SK-N-SH (cell line): ENCODE data around the gene RAB22A. TPM values are rescaled to one million over a fixed set of nuclear protein-coding genes. Genes with fewer than 3 reads are reported as not detected.
A peak's percentile ranks its signal among the peaks of the same experiment; 100 is the strongest.

Experiments
- CTCF ChIA-PET: fragments of 300-600, 350-600 bp; formaldehyde crosslinking; extraction: SDS; loops from one replicate; lab custom pipeline; 2021; lab: Yijun Ruan, JAX
- POLR2A ChIA-PET: fragments of 350-600 bp; sonication (Branson Sonifier 250); formaldehyde crosslinking; extraction: SDS; loops from one replicate; lab custom pipeline; 2020; ENCODE audit warnings: antibody characterized with exemption, inconsistent platforms; lab: Yijun Ruan, JAX
- DNase-seq: peaks from one replicate; pipeline ENCODE4 v3.0.0; 2012
- H2AFZ ChIP-seq: fragments of 200-600 bp; sonication (generic); 2 replicates; pipeline ENCODE4 v1.8.1; 2016; ENCODE audit warnings: antibody characterized with exemption, mild to moderate bottlenecking, low read depth
- H3F3A ChIP-seq: fragments of 200-600 bp; sonication (generic); replicated peaks from 2 replicates; pipeline ENCODE3; 2016; ENCODE audit warnings: antibody characterized with exemption, mild to moderate bottlenecking; ENCODE audit not compliant: insufficient read depth
- H3K27ac ChIP-seq, 2 experiments: fragments of 200-500 bp in 1 of 2; fragments of 200-600 bp in 1 of 2; sonication (Bioruptor generic) in 1 of 2; sonication (generic), shearing (Covaris generic) in 1 of 2; 2 replicates each; pipeline versions ENCODE4 v1.5.1 to v1.6.1; 2014 to 2016; ENCODE audit warnings: low read depth in 2 of 2, inconsistent platforms in 1 of 2, low read length in 1 of 2, mild to moderate bottlenecking in 1 of 2, mixed read lengths in 1 of 2
- H3K27me3 ChIP-seq: fragments of 200-600 bp; sonication (generic), shearing (Covaris generic); 2 replicates; pipeline ENCODE4 v1.6.1; 2016; ENCODE audit warnings: mixed run types; ENCODE audit not compliant: insufficient read depth
- H3K36me3 ChIP-seq, 2 experiments: fragments of 200-500 bp in 1 of 2; fragments of 200-600 bp in 1 of 2; sonication (Bioruptor generic) in 1 of 2; sonication (generic) in 1 of 2; replicated peaks in 1 of 2; 2 replicates each; pipeline versions ENCODE3 to v1.5.1; 2014 to 2016; ENCODE audit warnings: low read length in 1 of 2, mild to moderate bottlenecking in 1 of 2; ENCODE audit not compliant: insufficient read depth in 2 of 2, control insufficient read depth in 1 of 2
- H3K4me1 ChIP-seq, 2 experiments: fragments of 200-500 bp in 1 of 2; fragments of 200-600 bp in 1 of 2; sonication (Bioruptor generic) in 1 of 2; sonication (generic), shearing (Covaris generic) in 1 of 2; 2 replicates each; pipeline versions ENCODE4 v1.5.1 to v1.6.1; 2014 to 2016; ENCODE audit warnings: low read depth in 1 of 2, low read length in 1 of 2, mixed run types in 1 of 2; ENCODE audit not compliant: insufficient read depth in 2 of 2, control insufficient read depth in 1 of 2
- H3K4me2 ChIP-seq: fragments of 200-600 bp; sonication (generic), shearing (Covaris generic); 2 replicates; pipeline ENCODE4 v1.6.1; 2017; ENCODE audit warnings: mixed run types
- H3K4me3 ChIP-seq, 2 experiments: fragments of 200-500 bp in 1 of 2; fragments of 200-600 bp in 1 of 2; sonication (Bioruptor generic) in 1 of 2; sonication (generic), shearing (Covaris generic) in 1 of 2; 2 replicates each; pipeline versions ENCODE4 v1.5.1 to v1.8.1; 2014 to 2016; ENCODE audit warnings: low read depth in 2 of 2, inconsistent platforms in 1 of 2, low read length in 1 of 2, mild to moderate bottlenecking in 1 of 2, mixed read lengths in 1 of 2, moderate library complexity in 1 of 2
- H3K79me2 ChIP-seq: fragments of 200-600 bp; sonication (generic); 2 replicates; pipeline ENCODE4 v1.8.1; 2017; ENCODE audit warnings: mild to moderate bottlenecking; ENCODE audit not compliant: insufficient read depth
- H3K9ac ChIP-seq: fragments of 200-600 bp; sonication (generic); 2 replicates; pipeline ENCODE4 v1.6.1; 2017; ENCODE audit warnings: mixed run types
- H3K9me2 ChIP-seq: fragments of 200-600 bp; sonication (generic); 2 replicates; pipeline ENCODE4 v1.6.1; 2017; ENCODE audit warnings: mixed run types
- H3K9me3 ChIP-seq: fragments of 200-600 bp; sonication (generic); 2 replicates; pipeline ENCODE4 v1.6.1; 2017; ENCODE audit warnings: mixed run types, mild to moderate bottlenecking, moderate library complexity
- H4K20me1 ChIP-seq: fragments of 200-600 bp; sonication (generic); 2 replicates; pipeline ENCODE4 v1.6.1; 2017; ENCODE audit warnings: mild to moderate bottlenecking, mixed run types; ENCODE audit not compliant: insufficient read depth
- EP300 ChIP-seq, 2 experiments: IDR thresholded peaks; 2 replicates each; pipeline versions ENCODE4 v1.4.0 to v1.6.1; 2012; ENCODE audit warnings: borderline replicate concordance in 1 of 2, low read depth in 1 of 2, low read length in 1 of 2
- EZH2phosphoT487 ChIP-seq: fragments of 200-600 bp; sonication (generic); IDR thresholded peaks from 2 replicates; pipeline ENCODE4 v1.6.1; 2017; ENCODE audit warnings: low read depth, mixed run types, mild to moderate bottlenecking, antibody characterized with exemption, moderate library complexity, borderline replicate concordance
- FOSL2 ChIP-seq: IDR thresholded peaks from 2 replicates; pipeline ENCODE4 v1.4.0; 2012; ENCODE audit warnings: low read depth, mild to moderate bottlenecking, moderate library complexity, borderline replicate concordance
- FOXJ3 ChIP-seq: sonication (generic); formaldehyde crosslinking; IDR thresholded peaks from 2 replicates; pipeline ENCODE4 v1.5.1; 2020; ENCODE audit warnings: mild to moderate bottlenecking, missing genetic modification reagents
- FOXM1 ChIP-seq: IDR thresholded peaks from 2 replicates; pipeline ENCODE4 v1.4.0; 2012; ENCODE audit warnings: low read depth, mild to moderate bottlenecking
- GABPA ChIP-seq: IDR thresholded peaks from 2 replicates; pipeline ENCODE4 v1.4.0; 2012; ENCODE audit warnings: low read depth, mild to moderate bottlenecking
- GATA2 ChIP-seq: sonication (generic); formaldehyde crosslinking; IDR thresholded peaks from 2 replicates; pipeline ENCODE4 v1.5.0; 2020; ENCODE audit warnings: mild to moderate bottlenecking, missing genetic modification reagents
- JUND ChIP-seq: IDR thresholded peaks from 2 replicates; pipeline ENCODE4 v1.4.0; 2012
- NFIC ChIP-seq: IDR thresholded peaks from 2 replicates; pipeline ENCODE4 v1.4.0; 2012; ENCODE audit warnings: borderline replicate concordance
- NRF1 ChIP-seq: IDR thresholded peaks from 2 replicates; pipeline ENCODE4 v1.6.1; 2012; ENCODE audit warnings: low read depth, mild to moderate bottlenecking, low read length
- PBX3 ChIP-seq: IDR thresholded peaks from 2 replicates; pipeline ENCODE4; 2012
- POLR2AphosphoS5 ChIP-seq: IDR thresholded peaks from 2 replicates; pipeline ENCODE4 v1.6.1; 2012; ENCODE audit warnings: low read depth, low read length
- RCOR1 ChIP-seq: fragments of 150-350 bp; IDR thresholded peaks from 2 replicates; pipeline ENCODE4 v1.6.1; 2017; ENCODE audit warnings: antibody characterized with exemption, low read length
- RXRA ChIP-seq: IDR thresholded peaks from 2 replicates; pipeline ENCODE4 v1.4.0; 2012; ENCODE audit warnings: low read depth, mild to moderate bottlenecking, borderline replicate concordance
- TCF12 ChIP-seq: IDR thresholded peaks from 2 replicates; pipeline ENCODE4 v1.4.0; 2012
- YY1 ChIP-seq: IDR thresholded peaks from 2 replicates; pipeline ENCODE4 v1.4.0; 2012; ENCODE audit warnings: low read depth, mild to moderate bottlenecking
- WGBS: methylation state at CpG from one replicate; pipeline ENCODE4 v1.1.6; 2017; ENCODE audit warnings: low lambda C conversion rate; 5-methylcytosine and 5-hydroxymethylcytosine counted together
- polyA plus RNA-seq, 3 experiments: library from polyadenylated mRNA; depleted of rRNA; stranded (reverse); fragments of >200 nt; gene quantifications; 2 replicates each; pipeline ENCODE4 v1.2.3, GENCODE V29; 2012
- TF ChIP-seq, protein P1 (sequence below): IDR thresholded peaks from 2 replicates; pipeline ENCODE4 v1.4.0; 2012; ENCODE audit warnings: low read depth
- TF ChIP-seq, protein P2 (sequence below): IDR thresholded peaks from 2 replicates; pipeline ENCODE4 v1.6.1; 2012; ENCODE audit warnings: mild to moderate bottlenecking, low read depth, low read length, moderate library complexity
- TF ChIP-seq, protein P3 (sequence below): IDR thresholded peaks from 2 replicates; pipeline ENCODE4 v1.4.0; 2012; ENCODE audit warnings: low read depth, borderline replicate concordance

The RAB22A gene
- polyA plus RNA-seq, 1 of the 3 experiments (the other 2 are of a cell fraction) = 10.7 TPM

DNA sequence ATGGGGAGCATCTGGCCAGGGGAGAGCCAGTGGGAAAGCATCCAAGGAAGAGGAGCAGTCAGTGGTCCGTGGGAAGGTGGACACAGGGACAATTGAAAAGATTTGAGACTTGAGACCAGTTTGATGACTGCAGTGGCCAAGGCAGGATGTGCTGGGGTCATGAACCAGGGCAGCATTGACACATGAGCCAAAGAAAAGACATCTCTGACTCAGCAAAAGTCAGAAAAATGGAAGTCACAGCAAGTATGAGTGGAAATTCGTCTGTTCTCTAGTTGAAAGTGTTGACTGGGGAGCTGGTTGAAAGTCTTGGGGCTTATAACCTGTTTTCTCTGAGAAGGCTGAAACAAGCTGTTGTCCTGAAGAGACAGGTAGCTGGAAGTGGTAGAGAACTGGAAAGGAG is 31.3 kb downstream of the RAB22A start:
- CTCF ChIA-PET = interaction anchor here (1.1 to 1.4 kb wide), 2 partner anchors 10 to 107 kb away, joined by 3 read pairs; no protein-coding TSS in a partner anchor
- H3K27ac ChIP-seq = peak overlapping the region in 1 of 2 experiments; percentile 89; a peak in 2 of 4 replicates
- peaks cover 82% of the 10 kb centered on the region for H3K79me2 ChIP-seq
- no peak overlapping the region for H2AFZ ChIP-seq
- no peaks in the 10 kb centered on the region for H3K9me2 ChIP-seq
- POLR2A ChIA-PET = no interaction called here
- H3F3A ChIP-seq = peaks cover 26% of the 10 kb centered on the region
- H4K20me1 ChIP-seq = no peaks in the 10 kb centered on the region; the same call in 1 of the 2 replicates
- H3K4me1 ChIP-seq = peaks cover 0 to 30% of the 10 kb centered on the region in 2 experiments; a peak in 2 of 4 replicates
- TF ChIP-seq RXRA (peak; percentile 53; the same call in 1 of the 2 replicates), GATA2 (CRISPR knock-in tag) (no peak)
- TF ChIP-seq, all 33 proteins: peak for 1
- Histone ChIP-seq H3K4me2 (peak overlapping the region; percentile 56; the same call in 1 of the 2 replicates), H3K36me3 (peaks cover 16 to 17% of the 10 kb centered on the region in 2 experiments), H3K4me3 (no peak overlapping the region), H3K27me3 (no peaks in the 10 kb centered on the region), H3K9ac (no peak overlapping the region), H3K9me3 (no peaks in the 10 kb centered on the region)
- DNase-seq = no peak
- 98% methylated on average over 2 of the region's 2 CpGs for WGBS

- Histone ChIP-seq H3K4me3 (no peak overlapping the region), H3K4me1 (peaks cover 0 to 30% of the 10 kb centered on the region in 2 experiments; a peak in 2 of 4 replicates), H4K20me1 (no peaks in the 10 kb centered on the region; the same call in 1 of the 2 replicates), H2AFZ (no peak overlapping the region), H3K9me3 (no peaks in the 10 kb centered on the region), H3K79me2 (peaks cover 81% of the 10 kb centered on the region), H3K9me2 (no peaks in the 10 kb centered on the region), H3K4me2 (peak overlapping the region; percentile 56), H3F3A (peaks cover 26% of the 10 kb centered on the region), H3K9ac (peak overlapping the region; percentile 45; the same call in 1 of the 2 replicates), H3K27me3 (no peaks in the 10 kb centered on the region), H3K36me3 (peaks cover 31 to 32% of the 10 kb centered on the region in 2 experiments), H3K27ac (peak overlapping the region; percentile 55 to 89; a peak in 3 of 4 replicates)
- POLR2A ChIA-PET = no interaction called here
- no peak for DNase-seq
- 4% methylated on average over 2 of the region's 3 CpGs for WGBS
- CTCF ChIA-PET = interaction anchor here (0.8 to 1.1 kb wide), 3 partner anchors 8 to 23 kb away, joined by 3 to 4 read pairs (median 3); no protein-coding TSS in a partner anchor
- TF ChIP-seq YY1 (no peak), EP300 (IDR thresholded peaks at IDR 0.05; ENCODE audit: borderline replicate concordance in 1 of 2, low read depth in 1 of 2, low read length in 1 of 2) (peak in 1 of 2 experiments; percentile 52; a peak in 1 of 4 replicates), PBX3 (peak; percentile 64), JUND (peak; percentile 60), RXRA (peak; percentile 67; the same call in 1 of the 2 replicates), POLR2AphosphoS5 (no peak), RCOR1 (no peak), FOSL2 (peak; percentile 51), EZH2phosphoT487 (no peak), TCF12 (peak; percentile 68), GABPA (no peak), FOXJ3 (CRISPR knock-in tag) (no peak), NRF1 (no peak), GATA2 (CRISPR knock-in tag) (no peak), NFIC (peak; percentile 3), FOXM1 (no peak)
- TF ChIP-seq, protein P1, sequence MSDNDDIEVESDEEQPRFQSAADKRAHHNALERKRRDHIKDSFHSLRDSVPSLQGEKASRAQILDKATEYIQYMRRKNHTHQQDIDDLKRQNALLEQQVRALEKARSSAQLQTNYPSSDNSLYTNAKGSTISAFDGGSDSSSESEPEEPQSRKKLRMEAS = no peak
- TF ChIP-seq, protein P2, sequence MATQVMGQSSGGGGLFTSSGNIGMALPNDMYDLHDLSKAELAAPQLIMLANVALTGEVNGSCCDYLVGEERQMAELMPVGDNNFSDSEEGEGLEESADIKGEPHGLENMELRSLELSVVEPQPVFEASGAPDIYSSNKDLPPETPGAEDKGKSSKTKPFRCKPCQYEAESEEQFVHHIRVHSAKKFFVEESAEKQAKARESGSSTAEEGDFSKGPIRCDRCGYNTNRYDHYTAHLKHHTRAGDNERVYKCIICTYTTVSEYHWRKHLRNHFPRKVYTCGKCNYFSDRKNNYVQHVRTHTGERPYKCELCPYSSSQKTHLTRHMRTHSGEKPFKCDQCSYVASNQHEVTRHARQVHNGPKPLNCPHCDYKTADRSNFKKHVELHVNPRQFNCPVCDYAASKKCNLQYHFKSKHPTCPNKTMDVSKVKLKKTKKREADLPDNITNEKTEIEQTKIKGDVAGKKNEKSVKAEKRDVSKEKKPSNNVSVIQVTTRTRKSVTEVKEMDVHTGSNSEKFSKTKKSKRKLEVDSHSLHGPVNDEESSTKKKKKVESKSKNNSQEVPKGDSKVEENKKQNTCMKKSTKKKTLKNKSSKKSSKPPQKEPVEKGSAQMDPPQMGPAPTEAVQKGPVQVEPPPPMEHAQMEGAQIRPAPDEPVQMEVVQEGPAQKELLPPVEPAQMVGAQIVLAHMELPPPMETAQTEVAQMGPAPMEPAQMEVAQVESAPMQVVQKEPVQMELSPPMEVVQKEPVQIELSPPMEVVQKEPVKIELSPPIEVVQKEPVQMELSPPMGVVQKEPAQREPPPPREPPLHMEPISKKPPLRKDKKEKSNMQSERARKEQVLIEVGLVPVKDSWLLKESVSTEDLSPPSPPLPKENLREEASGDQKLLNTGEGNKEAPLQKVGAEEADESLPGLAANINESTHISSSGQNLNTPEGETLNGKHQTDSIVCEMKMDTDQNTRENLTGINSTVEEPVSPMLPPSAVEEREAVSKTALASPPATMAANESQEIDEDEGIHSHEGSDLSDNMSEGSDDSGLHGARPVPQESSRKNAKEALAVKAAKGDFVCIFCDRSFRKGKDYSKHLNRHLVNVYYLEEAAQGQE = no peak
- TF ChIP-seq, protein P3, sequence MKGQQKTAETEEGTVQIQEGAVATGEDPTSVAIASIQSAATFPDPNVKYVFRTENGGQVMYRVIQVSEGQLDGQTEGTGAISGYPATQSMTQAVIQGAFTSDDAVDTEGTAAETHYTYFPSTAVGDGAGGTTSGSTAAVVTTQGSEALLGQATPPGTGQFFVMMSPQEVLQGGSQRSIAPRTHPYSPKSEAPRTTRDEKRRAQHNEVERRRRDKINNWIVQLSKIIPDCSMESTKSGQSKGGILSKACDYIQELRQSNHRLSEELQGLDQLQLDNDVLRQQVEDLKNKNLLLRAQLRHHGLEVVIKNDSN = no peak
Observed at GRCh38 chr20:58342104-58342945, 32.8 kb downstream of the RAB22A start.
